Activated naive CD4-positive, alpha-beta T cell treated with anti-CD3 and anti-CD28 coated beads, Interleukin-2, amount 10 ng/mL, durations not matched to agents 7 days and 5 days (primary cell): ENCODE measurements around the gene MXRA8.

Experiments
- CTCF ChIA-PET: fragments of 350-600 bp; sonication (Branson Sonifier 250); formaldehyde crosslinking; loops from one replicate; lab custom pipeline; 2021; ENCODE audit warnings: antibody characterized with exemption; lab: Charles Lee
- DNase-seq: peaks from one replicate; pipeline ENCODE4 v3.0.0-alpha.2; 2020
- H3K27ac Mint-ChIP-seq: one replicate; pipeline ENCODE4 v1.8.0; 2021; ENCODE audit warnings: mild to moderate bottlenecking, moderate library complexity, mixed read lengths
- H3K27me3 Mint-ChIP-seq: one replicate; pipeline ENCODE4 v1.8.0; 2021; ENCODE audit warnings: mild to moderate bottlenecking, mixed read lengths
- H3K36me3 Mint-ChIP-seq: one replicate; pipeline ENCODE4 v1.8.0; 2021; ENCODE audit warnings: mixed read lengths
- H3K4me1 Mint-ChIP-seq: one replicate; pipeline ENCODE4 v1.8.0; 2021; ENCODE audit warnings: mixed read lengths
- H3K4me3 Mint-ChIP-seq: one replicate; pipeline ENCODE4 v1.8.0; 2021; ENCODE audit warnings: mild to moderate bottlenecking, moderate library complexity, mixed read lengths
- H3K9me3 Mint-ChIP-seq: one replicate; pipeline ENCODE4 v1.8.0; 2021; ENCODE audit warnings: mixed read lengths

MXRA8 gene

GRCh38 chr1:1354271-1355247 is 3.8 kb downstream of the MXRA8 start:
- DNase-seq = no peak
- Mint-ChIP-seq H3K4me1 (peaks cover 33% of the 10 kb centered on the region), H3K36me3 (no peaks in the 10 kb centered on the region), H3K27me3 (peaks cover 78% of the 10 kb centered on the region), H3K27ac (no peak overlapping the region), H3K4me3 (no peak overlapping the region), H3K9me3 (no peaks in the 10 kb centered on the region)
- CTCF ChIA-PET = interaction anchor here (1.0 to 1.1 kb wide), 2 partner anchors 7 to 17 kb away, joined by 3 to 4 read pairs; no protein-coding TSS in a partner anchor

GRCh38 chr1:1353389-1354151 is 4.8 kb downstream of the MXRA8 start:
- H3K4me3 Mint-ChIP-seq = no peak overlapping the region
- CTCF ChIA-PET = interaction anchor here (1.0 to 1.1 kb wide), 2 partner anchors 8 to 18 kb away, joined by 3 to 4 read pairs; no protein-coding TSS in a partner anchor

GRCh38 chr1:1352786-1353388 is 5.5 kb downstream of the MXRA8 start:
- CTCF ChIA-PET = interaction anchor here (1.5 kb wide), 1 partner anchor 18 kb away, joined by 21 read pairs; no protein-coding TSS in a partner anchor
- Mint-ChIP-seq H3K27ac (peak overlapping the region; percentile 21), H3K36me3 (no peaks in the 10 kb centered on the region), H3K27me3 (peaks cover 62% of the 10 kb centered on the region), H3K9me3 (no peaks in the 10 kb centered on the region), H3K4me1 (peaks cover 22% of the 10 kb centered on the region), H3K4me3 (peak overlapping the region; percentile 7)
- no peak for DNase-seq

More at GRCh38 chr1:1353389-1354151, 4.8 kb downstream of the MXRA8 start:
- H3K27me3 Mint-ChIP-seq = peaks cover 69% of the 10 kb centered on the region
- no peaks in the 10 kb centered on the region for H3K9me3 Mint-ChIP-seq
- H3K36me3 Mint-ChIP-seq = no peaks in the 10 kb centered on the region
- peaks cover 24% of the 10 kb centered on the region for H3K4me1 Mint-ChIP-seq
- no peak overlapping the region for H3K27ac Mint-ChIP-seq
- DNase-seq = no peak

DNA sequence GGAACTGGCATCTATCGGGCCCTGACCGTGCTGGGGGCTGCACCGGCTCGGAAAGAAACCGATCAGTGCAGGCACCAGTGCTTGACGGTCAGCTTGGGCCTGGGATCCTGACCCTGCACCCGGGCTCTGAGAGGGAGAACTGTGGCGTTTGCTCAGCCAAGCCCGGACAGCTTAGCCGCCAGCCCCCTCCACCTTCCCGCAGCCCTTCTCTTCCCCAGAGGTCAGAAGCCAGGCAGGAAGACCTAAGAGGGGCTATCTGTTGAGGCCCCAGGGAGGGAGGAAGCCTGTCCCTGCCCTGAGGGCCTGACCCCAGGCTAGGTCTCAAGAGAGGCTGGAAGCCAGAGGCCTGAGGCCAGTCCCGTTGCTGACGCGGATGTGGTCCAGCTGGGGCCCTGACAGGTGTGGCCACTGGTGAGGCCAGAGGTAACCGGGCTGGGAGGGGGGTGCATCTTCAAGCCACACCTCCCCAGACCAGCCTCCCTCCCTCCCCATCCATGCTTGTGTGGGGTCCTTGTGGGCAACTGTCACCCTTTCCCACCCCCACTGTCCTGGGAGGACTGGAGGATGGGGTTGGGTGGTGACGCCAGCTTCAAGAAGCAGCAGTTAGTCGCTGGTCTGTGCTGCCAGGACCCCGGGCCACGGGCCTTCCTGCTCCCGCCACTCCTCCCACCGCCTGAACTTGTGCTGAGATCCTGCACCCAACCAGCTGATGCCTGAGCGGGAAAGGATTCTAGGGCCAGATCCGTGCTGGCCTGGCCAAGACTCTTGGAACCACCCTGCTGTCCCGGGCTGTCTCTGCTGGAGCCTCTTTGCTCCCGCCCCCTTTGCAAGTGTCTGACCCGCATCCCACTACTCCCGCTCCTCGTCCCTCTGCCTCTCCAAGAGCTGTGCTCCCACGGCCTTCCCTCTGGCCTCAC is 6.6 kb downstream of the MXRA8 start:
- no peak for DNase-seq
- CTCF ChIA-PET = interaction anchor here (0.9 to 1.5 kb wide), 2 partner anchors 19 to 46 kb away, joined by 3 to 21 read pairs; no protein-coding TSS in a partner anchor
- H3K27ac Mint-ChIP-seq = peak overlapping the region; percentile 46
- peaks cover 31% of the 10 kb centered on the region for H3K4me1 Mint-ChIP-seq
- H3K4me3 Mint-ChIP-seq = peak overlapping the region; percentile 63
- no peaks in the 10 kb centered on the region for H3K36me3 Mint-ChIP-seq
- H3K9me3 Mint-ChIP-seq = no peaks in the 10 kb centered on the region
- peaks cover 51% of the 10 kb centered on the region for H3K27me3 Mint-ChIP-seq

DNA sequence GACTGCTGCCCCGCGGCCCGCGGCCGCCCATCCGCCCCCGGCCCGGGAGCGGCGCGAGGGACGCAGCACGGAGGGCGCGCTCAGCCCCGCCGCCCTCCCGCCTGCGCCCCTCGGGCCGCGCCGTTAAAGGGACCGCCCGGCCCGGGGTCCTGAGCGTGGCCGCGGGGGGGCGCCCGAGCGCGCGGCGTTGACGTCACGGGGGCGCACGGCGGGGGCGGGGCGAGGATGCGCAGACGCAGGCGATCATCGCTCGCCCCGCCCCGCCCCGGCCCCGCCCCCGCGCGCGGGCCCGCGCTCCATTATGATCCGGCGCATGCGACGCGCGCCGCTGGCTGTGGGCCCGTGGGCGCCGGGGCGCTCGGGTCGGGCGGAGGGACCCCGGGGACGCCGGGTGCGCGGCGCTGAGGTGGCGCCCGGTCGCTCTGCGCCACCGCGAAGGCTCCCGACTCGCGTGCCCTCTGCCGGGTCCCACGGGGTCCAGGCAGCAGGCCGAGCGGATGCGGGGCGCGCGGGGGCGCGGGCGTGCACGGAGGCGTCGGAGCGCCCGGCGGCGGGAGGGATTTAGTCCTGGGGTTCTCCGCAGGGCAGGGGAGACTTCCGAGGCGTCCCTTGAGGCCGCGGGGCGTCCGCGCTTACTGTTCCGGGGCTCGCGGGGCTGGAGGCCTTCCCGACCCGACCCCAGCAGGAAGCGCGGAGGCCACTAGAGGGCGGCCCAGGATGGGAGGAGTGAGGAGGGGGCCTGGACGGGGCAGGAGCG is 8.9 kb downstream of the MXRA8 start, which contains the start of gene DVL1:
TSS of gene DVL1 (minus strand) at position 163 of the 757 bp plus-strand sequence. CDS start 353 bp downstream, outside the sequence.
- Mint-ChIP-seq H3K27me3 (peaks cover 32% of the 10 kb centered on the region), H3K27ac (peak within 1 kb of the TSS; percentile 28), H3K9me3 (no peaks in the 10 kb centered on the region), H3K36me3 (no peaks in the 10 kb centered on the region), H3K4me3 (peak within 1 kb of the TSS; percentile 75), H3K4me1 (peaks cover 32% of the 10 kb centered on the region)
- peak; percentile 78 for DNase-seq
- CTCF ChIA-PET = interaction anchor here (1.7 kb wide), 1 partner anchor 22 kb away, joined by 5 read pairs; no protein-coding TSS in a partner anchor

- Mint-ChIP-seq H3K4me1 (peaks cover 26% of the 10 kb centered on the region), H3K27ac (peak overlapping the region; percentile 28), H3K4me3 (peak overlapping the region; percentile 75), H3K9me3 (no peaks in the 10 kb centered on the region), H3K36me3 (no peaks in the 10 kb centered on the region), H3K27me3 (peaks cover 24% of the 10 kb centered on the region)
- CTCF ChIA-PET = interaction anchor here (0.7 to 1.7 kb wide), 3 partner anchors 21 to 24 kb away, joined by 3 to 5 read pairs (median 5); no protein-coding TSS in a partner anchor
- DNase-seq = peak; percentile 41
These were observed 9.7 kb downstream of the MXRA8 start for GRCh38 chr1:1348420-1349255.

GRCh38 chr1:1347663-1348419 is 10.5 kb downstream of the MXRA8 start:
- peak overlapping the region; percentile 75 for H3K4me3 Mint-ChIP-seq
- H3K36me3 Mint-ChIP-seq = peaks cover 1% of the 10 kb centered on the region
- H3K27me3 Mint-ChIP-seq = peaks cover 16% of the 10 kb centered on the region
- no peak for DNase-seq
- CTCF ChIA-PET = interaction anchor here (0.7 to 1.7 kb wide), 3 partner anchors 20 to 25 kb away, joined by 3 to 5 read pairs (median 5); no protein-coding TSS in a partner anchor
- H3K27ac Mint-ChIP-seq = peak overlapping the region; percentile 65
- H3K9me3 Mint-ChIP-seq = no peaks in the 10 kb centered on the region
- peaks cover 22% of the 10 kb centered on the region for H3K4me1 Mint-ChIP-seq

DNA sequence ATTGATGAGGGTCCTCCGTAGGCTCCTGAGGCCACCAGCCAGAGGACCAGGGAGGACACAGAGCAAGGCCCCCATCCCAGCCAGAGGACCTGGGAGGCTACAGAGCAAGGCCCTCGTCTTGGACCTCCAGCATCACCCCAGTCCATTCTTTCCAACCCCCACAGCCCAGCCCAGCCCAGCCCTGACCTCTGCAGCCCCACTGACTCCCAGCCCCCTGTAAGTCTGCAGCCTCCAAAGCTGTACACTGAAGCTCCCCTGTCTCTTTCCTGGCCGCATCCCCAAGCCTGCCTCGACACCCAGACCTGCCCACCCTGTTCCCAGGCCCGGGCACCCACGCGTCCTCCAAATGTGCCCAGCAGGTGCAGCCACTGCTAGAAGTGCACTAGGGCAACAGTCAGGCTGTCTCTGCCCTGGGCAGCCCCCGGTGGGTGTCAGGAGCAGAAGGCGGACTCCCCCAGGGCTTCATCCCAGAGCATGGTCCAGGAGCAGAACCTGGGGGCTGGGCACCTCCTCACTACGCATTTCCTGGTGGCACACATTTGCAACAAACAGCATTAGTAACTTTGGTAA is 11.2 kb downstream of the MXRA8 start:
- Mint-ChIP-seq H3K27me3 (peaks cover 9% of the 10 kb centered on the region), H3K9me3 (no peaks in the 10 kb centered on the region), H3K27ac (peak overlapping the region; percentile 65), H3K4me1 (peaks cover 15% of the 10 kb centered on the region), H3K4me3 (peak overlapping the region; percentile 48), H3K36me3 (peaks cover 4% of the 10 kb centered on the region)
- CTCF ChIA-PET = interaction anchor here (1.0 to 1.5 kb wide), 2 partner anchors 25 to 225 kb away, joined by 3 to 5 read pairs; no protein-coding TSS in a partner anchor
- no peak for DNase-seq

GRCh38 chr1:1346501-1346890 is 11.9 kb downstream of the MXRA8 start:
- peaks cover 15% of the 10 kb centered on the region for H3K4me1 Mint-ChIP-seq
- H3K27me3 Mint-ChIP-seq = peaks cover 2% of the 10 kb centered on the region
- no peak for DNase-seq
- CTCF ChIA-PET = interaction anchor here (1.0 to 1.5 kb wide), 4 partner anchors 26 to 224 kb away, joined by 3 to 5 read pairs (median 4); no protein-coding TSS in a partner anchor
- peaks cover 5% of the 10 kb centered on the region for H3K36me3 Mint-ChIP-seq
- peak overlapping the region; percentile 48 for H3K4me3 Mint-ChIP-seq
- H3K9me3 Mint-ChIP-seq = no peaks in the 10 kb centered on the region
- no peak overlapping the region for H3K27ac Mint-ChIP-seq

GRCh38 chr1:1345860-1346500 is 12.4 kb downstream of the MXRA8 start:
- CTCF ChIA-PET = interaction anchor here (1.0 kb wide), 3 partner anchors 26 to 223 kb away, joined by 3 to 4 read pairs (median 3); no protein-coding TSS in a partner anchor
- H3K27ac Mint-ChIP-seq = no peak overlapping the region
- no peaks in the 10 kb centered on the region for H3K27me3 Mint-ChIP-seq
- H3K9me3 Mint-ChIP-seq = peaks cover 4% of the 10 kb centered on the region
- peaks cover 10% of the 10 kb centered on the region for H3K36me3 Mint-ChIP-seq
- H3K4me1 Mint-ChIP-seq = peaks cover 15% of the 10 kb centered on the region
- no peak overlapping the region for H3K4me3 Mint-ChIP-seq
- no peak for DNase-seq
